Omental fat pad (tissue), 4 donors: ENCODE measurements around the gene C2CD2. TPM values are rescaled to one million over a fixed set of nuclear protein-coding genes. Genes with fewer than 3 reads are reported as not detected.

Source experiments
- ATAC-seq: fragments of 150-250 bp; one replicate; pipeline ENCODE4 v1.9.1; 2016; ENCODE audit warnings: mild to moderate bottlenecking, moderate library complexity; ENCODE audit not compliant: low FRiP score
- DNase-seq: peaks from one replicate; pipeline ENCODE4 v3.0.0-alpha.2; 2019; ENCODE audit warnings: low spot score
- total RNA-seq, 4 donors: library from RNA; depleted of rRNA; stranded (reverse); fragments of >200 nt; gene quantifications; one replicate each; pipeline ENCODE4 v1.1.0, GENCODE V29; 2016
- TF ChIP-seq, protein P1 (sequence below), 3 donors: fragments of 450-650 bp; IDR thresholded peaks; one replicate each; pipeline ENCODE4 v1.5.1; 2016 to 2017; ENCODE audit warnings: antibody characterized with exemption in 3 of 3, mild to moderate bottlenecking in 3 of 3, moderate library complexity in 2 of 3

Gene C2CD2
- total RNA-seq, 4 donors from 2014 or later: 57.7 to 264 (median 96.4) TPM

- no peak for ATAC-seq
- DNase-seq: no peak
- TF ChIP-seq, protein P1, sequence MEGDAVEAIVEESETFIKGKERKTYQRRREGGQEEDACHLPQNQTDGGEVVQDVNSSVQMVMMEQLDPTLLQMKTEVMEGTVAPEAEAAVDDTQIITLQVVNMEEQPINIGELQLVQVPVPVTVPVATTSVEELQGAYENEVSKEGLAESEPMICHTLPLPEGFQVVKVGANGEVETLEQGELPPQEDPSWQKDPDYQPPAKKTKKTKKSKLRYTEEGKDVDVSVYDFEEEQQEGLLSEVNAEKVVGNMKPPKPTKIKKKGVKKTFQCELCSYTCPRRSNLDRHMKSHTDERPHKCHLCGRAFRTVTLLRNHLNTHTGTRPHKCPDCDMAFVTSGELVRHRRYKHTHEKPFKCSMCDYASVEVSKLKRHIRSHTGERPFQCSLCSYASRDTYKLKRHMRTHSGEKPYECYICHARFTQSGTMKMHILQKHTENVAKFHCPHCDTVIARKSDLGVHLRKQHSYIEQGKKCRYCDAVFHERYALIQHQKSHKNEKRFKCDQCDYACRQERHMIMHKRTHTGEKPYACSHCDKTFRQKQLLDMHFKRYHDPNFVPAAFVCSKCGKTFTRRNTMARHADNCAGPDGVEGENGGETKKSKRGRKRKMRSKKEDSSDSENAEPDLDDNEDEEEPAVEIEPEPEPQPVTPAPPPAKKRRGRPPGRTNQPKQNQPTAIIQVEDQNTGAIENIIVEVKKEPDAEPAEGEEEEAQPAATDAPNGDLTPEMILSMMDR (IDR thresholded peaks at IDR 0.05): no peak
These were observed 16.2 kb upstream of the C2CD2 start for GRCh38 chr21:41970106-41970391.

GRCh38 chr21:41967708-41968107 is 13.9 kb upstream of the C2CD2 start:
- ATAC-seq (no peak), DNase-seq (no peak)
- TF ChIP-seq, protein P1 (IDR thresholded peaks at IDR 0.05): no peak

GRCh38 chr21:41966872-41967621 is 13.2 kb upstream of the C2CD2 start:
- no peak for DNase-seq
- ATAC-seq: no peak
- TF ChIP-seq, protein P1 (IDR thresholded peaks at IDR 0.05): no peak

DNA sequence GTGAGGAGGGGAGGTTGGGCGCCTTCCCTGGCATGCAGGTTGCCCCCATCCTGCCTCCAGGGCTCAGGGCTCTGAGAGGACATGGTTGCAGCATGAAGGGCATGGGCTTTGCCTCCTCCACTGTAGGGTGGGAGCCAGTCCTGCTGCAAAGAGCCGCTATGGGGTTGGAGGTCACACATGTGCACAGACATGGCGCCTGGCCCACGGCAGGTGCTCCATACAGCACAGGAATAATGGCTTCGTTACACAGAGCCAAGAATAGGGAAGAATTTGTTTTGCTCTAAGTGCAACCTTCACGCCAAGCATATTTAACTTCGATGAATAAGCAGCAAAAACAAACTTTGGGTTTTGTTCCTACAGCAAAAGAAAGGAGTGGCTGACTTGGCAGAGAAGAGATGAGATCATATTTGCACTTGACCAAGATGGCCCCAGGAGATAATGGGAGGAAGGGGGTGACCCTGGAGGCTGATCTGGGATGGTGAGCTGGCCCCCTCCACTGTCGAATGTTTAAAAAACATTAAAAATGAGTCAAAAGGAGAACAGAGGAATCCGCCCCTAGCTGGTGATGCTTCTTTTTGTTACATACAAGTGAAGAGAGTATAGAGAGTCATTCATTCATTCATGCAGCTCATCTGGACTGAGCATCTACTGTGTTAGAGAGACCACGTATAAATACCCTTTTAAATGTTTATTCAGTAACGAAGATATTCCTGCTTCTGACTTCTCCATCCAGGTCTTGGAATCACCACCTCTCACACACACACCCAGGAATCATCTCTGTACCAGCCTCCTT is 12.4 kb upstream of the C2CD2 start:
- no peak for ATAC-seq
- no peak for DNase-seq
- TF ChIP-seq, protein P1 (IDR thresholded peaks at IDR 0.05): no peak

- TF ChIP-seq, protein P1 (IDR thresholded peaks at IDR 0.05): no peak
- DNase-seq (no peak), ATAC-seq (no peak)
These were observed 11.7 kb upstream of the C2CD2 start for GRCh38 chr21:41965461-41966013.

GRCh38 chr21:41965045-41965444 is 11.2 kb upstream of the C2CD2 start:
- ATAC-seq (no peak), DNase-seq (no peak)
- TF ChIP-seq, protein P1 (IDR thresholded peaks at IDR 0.05): no peak
